Adrenal gland (tissue), 5 donors: ENCODE measurements around the gene CHRM2.

Experiments
- POLR2A ChIP-seq, 2 donors: fragments of 450-650 bp; IDR thresholded peaks; one replicate each; pipeline ENCODE4 v1.6.1; 2017; ENCODE audit warnings: antibody characterized with exemption in 2 of 2, mild to moderate bottlenecking in 2 of 2, moderate library complexity in 1 of 2
- TF ChIP-seq, protein P1 (sequence below), 6 experiments: fragments of 450-650 bp in 4 of 6; fragments of 200-600 bp in 2 of 6; sonication (generic) in 1 of 6; IDR thresholded peaks; 1 replicate in 5 of 6; 2 replicates in 1 of 6; pipeline versions ENCODE4 v1.5.1 to v1.8.0; 2016 to 2021; ENCODE audit warnings: antibody characterized with exemption in 6 of 6, mild to moderate bottlenecking in 2 of 6, moderate library complexity in 1 of 6
- donor health status: DM: no; HTN: no; CAD: no.

DNA sequence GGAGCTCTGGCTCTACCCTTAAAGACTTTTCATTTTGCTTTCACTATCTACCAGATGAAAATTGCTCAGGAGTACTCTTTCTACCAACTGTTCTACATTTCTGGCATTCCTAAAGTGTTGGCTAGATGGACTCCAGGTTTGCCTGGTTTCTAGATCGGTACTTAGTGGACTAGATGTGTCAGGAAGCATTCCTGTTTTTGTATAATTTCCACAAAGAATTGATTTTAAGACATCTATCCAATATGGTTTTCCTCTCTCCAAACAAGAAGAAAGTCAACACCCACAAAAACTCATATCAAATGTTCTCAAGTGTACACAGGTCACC lies 157.7 kb downstream of the CHRM2 start:
- TF ChIP-seq, protein P1, sequence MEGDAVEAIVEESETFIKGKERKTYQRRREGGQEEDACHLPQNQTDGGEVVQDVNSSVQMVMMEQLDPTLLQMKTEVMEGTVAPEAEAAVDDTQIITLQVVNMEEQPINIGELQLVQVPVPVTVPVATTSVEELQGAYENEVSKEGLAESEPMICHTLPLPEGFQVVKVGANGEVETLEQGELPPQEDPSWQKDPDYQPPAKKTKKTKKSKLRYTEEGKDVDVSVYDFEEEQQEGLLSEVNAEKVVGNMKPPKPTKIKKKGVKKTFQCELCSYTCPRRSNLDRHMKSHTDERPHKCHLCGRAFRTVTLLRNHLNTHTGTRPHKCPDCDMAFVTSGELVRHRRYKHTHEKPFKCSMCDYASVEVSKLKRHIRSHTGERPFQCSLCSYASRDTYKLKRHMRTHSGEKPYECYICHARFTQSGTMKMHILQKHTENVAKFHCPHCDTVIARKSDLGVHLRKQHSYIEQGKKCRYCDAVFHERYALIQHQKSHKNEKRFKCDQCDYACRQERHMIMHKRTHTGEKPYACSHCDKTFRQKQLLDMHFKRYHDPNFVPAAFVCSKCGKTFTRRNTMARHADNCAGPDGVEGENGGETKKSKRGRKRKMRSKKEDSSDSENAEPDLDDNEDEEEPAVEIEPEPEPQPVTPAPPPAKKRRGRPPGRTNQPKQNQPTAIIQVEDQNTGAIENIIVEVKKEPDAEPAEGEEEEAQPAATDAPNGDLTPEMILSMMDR (IDR thresholded peaks at IDR 0.05): no peak
- no peak for TF ChIP-seq POLR2A (IDR thresholded peaks at IDR 0.05)
